EL (cell line): ENCODE results near the gene LARP4B.

ENCODE experiments used
- DNase-seq: peaks from one replicate; pipeline ENCODE4 v3.0.0-alpha.2; 2016

LARP4B gene

GRCh38 chr10:931326-932318 lies at the start of gene LARP4B:
Gene LARP4B (minus strand): TSS chr10:931705. CDS start chr10:885721, 45,984 bp downstream.
- DNase-seq = peak; percentile 97

- DNase-seq = no peak
These were observed 49.1 kb upstream of the LARP4B start for GRCh38 chr10:980468-981093.

- no peak for DNase-seq
These were observed 47.4 kb upstream of the LARP4B start for GRCh38 chr10:978826-979421.

GRCh38 chr10:976316-976715 lies 44.8 kb upstream of the LARP4B start:
- DNase-seq = no peak

- no peak for DNase-seq
These were observed 43.2 kb upstream of the LARP4B start for GRCh38 chr10:974785-975074.

- no peak for DNase-seq
These were observed 42.7 kb upstream of the LARP4B start for GRCh38 chr10:974038-974784.

- DNase-seq = no peak
These were observed 41.3 kb upstream of the LARP4B start for GRCh38 chr10:972763-973162.

- DNase-seq = no peak
These were observed 40.1 kb upstream of the LARP4B start for GRCh38 chr10:971613-972012.

- no peak for DNase-seq
These were observed 39.6 kb upstream of the LARP4B start for GRCh38 chr10:971150-971542.

GRCh38 chr10:970311-971149 lies 39.0 kb upstream of the LARP4B start:
- peak; percentile 18 for DNase-seq

- DNase-seq = no peak
These were observed 38.1 kb upstream of the LARP4B start for GRCh38 chr10:969473-970150.

GRCh38 chr10:968546-969199 lies 37.2 kb upstream of the LARP4B start:
- no peak for DNase-seq

- DNase-seq = no peak
These were observed 35.1 kb upstream of the LARP4B start for GRCh38 chr10:966466-967235.

GRCh38 chr10:964988-965417 lies 33.5 kb upstream of the LARP4B start:
- DNase-seq = no peak

- no peak for DNase-seq
These were observed 32.9 kb upstream of the LARP4B start for GRCh38 chr10:964321-964987.

- DNase-seq = no peak
These were observed 32.1 kb upstream of the LARP4B start for GRCh38 chr10:963655-964054.

GRCh38 chr10:963186-963585 lies 31.7 kb upstream of the LARP4B start:
- DNase-seq = no peak

GRCh38 chr10:962342-962741 lies 30.8 kb upstream of the LARP4B start:
- no peak for DNase-seq

GRCh38 chr10:958856-959255 lies 27.4 kb upstream of the LARP4B start:
- no peak for DNase-seq

- no peak for DNase-seq
These were observed 26.6 kb upstream of the LARP4B start for GRCh38 chr10:958106-958505.
